Measurements from ENCODE around the gene SELENOS.

- TF ChIP-seq, protein P1, sequence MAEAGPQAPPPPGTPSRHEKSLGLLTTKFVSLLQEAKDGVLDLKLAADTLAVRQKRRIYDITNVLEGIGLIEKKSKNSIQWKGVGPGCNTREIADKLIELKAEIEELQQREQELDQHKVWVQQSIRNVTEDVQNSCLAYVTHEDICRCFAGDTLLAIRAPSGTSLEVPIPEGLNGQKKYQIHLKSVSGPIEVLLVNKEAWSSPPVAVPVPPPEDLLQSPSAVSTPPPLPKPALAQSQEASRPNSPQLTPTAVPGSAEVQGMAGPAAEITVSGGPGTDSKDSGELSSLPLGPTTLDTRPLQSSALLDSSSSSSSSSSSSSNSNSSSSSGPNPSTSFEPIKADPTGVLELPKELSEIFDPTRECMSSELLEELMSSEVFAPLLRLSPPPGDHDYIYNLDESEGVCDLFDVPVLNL (CRISPR knock-in tag; IDR thresholded peaks at IDR 0.05; ENCODE audit: low read depth) = no peak
- no peak for TF ChIP-seq ZNF24 (IDR thresholded peaks at IDR 0.05)
- TF ChIP-seq CHD2 (IDR thresholded peaks at IDR 0.05; ENCODE audit: low read depth, low read length) = no peak
- TF ChIP-seq MAFK (IDR thresholded peaks at IDR 0.05; ENCODE audit: low read length) = no peak
- no peak for TF ChIP-seq BACH1 (tag; IDR thresholded peaks at IDR 0.05)
- no peak for TF ChIP-seq ZKSCAN1 (IDR thresholded peaks at IDR 0.05; ENCODE audit: low read depth, low read length)
- no peak for TF ChIP-seq MYC (IDR thresholded peaks at IDR 0.05; ENCODE audit: low read depth, low read length)
- TF ChIP-seq MYC (CRISPR knock-in tag; IDR thresholded peaks at IDR 0.05; ENCODE audit: borderline replicate concordance, low read depth) = no peak
- TF ChIP-seq SPI1 (IDR thresholded peaks at IDR 0.05; ENCODE audit: borderline replicate concordance, low read depth, low read length) = no peak
- TF ChIP-seq EZH2 (IDR thresholded peaks at IDR 0.05; ENCODE audit: borderline replicate concordance, low read depth, low read length) = no peak
These were observed 30.8 kb upstream of the SELENOS start for GRCh38 chr15:101307897-101308603.

Data from K562 (cell line).